Stimulated activated effector memory CD8-positive, alpha-beta T cell treated with anti-CD3 and anti-CD28 coated beads, Interleukin-12 subunit alpha, Interleukin-12 subunit beta, amount 100 ng/mL, for 72 hours (primary cell): Measurements from ENCODE around the gene ARID5A.

Experiments
- ATAC-seq: fragments of 150-1000 bp; cut with Tn5 transposase; 2 replicates; pipeline ENCODE4 v1.10.0; 2021
- DNase-seq, 2 donors: peaks; one replicate each; pipeline ENCODE4 v3.0.0; 2021 to 2022; ENCODE audit warnings: low spot score in 2 of 2
- H3K27ac Mint-ChIP-seq: one replicate; pipeline ENCODE4 v1.8.0; 2022; ENCODE audit warnings: mild to moderate bottlenecking, mixed read lengths
- H3K36me3 Mint-ChIP-seq: one replicate; pipeline ENCODE4 v1.8.0; 2022; ENCODE audit warnings: mild to moderate bottlenecking, mixed read lengths
- H3K4me1 Mint-ChIP-seq: one replicate; pipeline ENCODE4 v1.8.0; 2022; ENCODE audit warnings: mixed read lengths
- H3K4me3 Mint-ChIP-seq: one replicate; pipeline ENCODE4 v1.8.0; 2022; ENCODE audit warnings: mild to moderate bottlenecking, mixed read lengths
- H3K9me3 Mint-ChIP-seq: one replicate; pipeline ENCODE4 v1.8.0; 2022; ENCODE audit warnings: mixed read lengths

The ARID5A gene

GRCh38 chr2:96502891-96503636, 33.5 kb upstream of the ARID5A start:
- no peaks in the 10 kb centered on the region for H3K9me3 Mint-ChIP-seq
- DNase-seq: peak in 1 of 2 donors; percentile 48
- no peak for ATAC-seq
- H3K36me3 Mint-ChIP-seq: no peaks in the 10 kb centered on the region
- peaks cover 14% of the 10 kb centered on the region for H3K4me1 Mint-ChIP-seq
- no peak overlapping the region for H3K4me3 Mint-ChIP-seq
- peak overlapping the region; percentile 12 for H3K27ac Mint-ChIP-seq

- peaks cover 18% of the 10 kb centered on the region for H3K4me1 Mint-ChIP-seq
- DNase-seq: no peak
- no peak for ATAC-seq
- H3K4me3 Mint-ChIP-seq: no peak overlapping the region
- H3K27ac Mint-ChIP-seq: peak overlapping the region; percentile 12
- no peaks in the 10 kb centered on the region for H3K36me3 Mint-ChIP-seq
- no peaks in the 10 kb centered on the region for H3K9me3 Mint-ChIP-seq
These were observed 32.8 kb upstream of the ARID5A start for GRCh38 chr2:96503637-96504243.

- H3K9me3 Mint-ChIP-seq: no peaks in the 10 kb centered on the region
- ATAC-seq (no peak), DNase-seq (no peak)
- peak within 1 kb of the TSS; percentile 58 for H3K27ac Mint-ChIP-seq
- peaks cover 7% of the 10 kb centered on the region for H3K36me3 Mint-ChIP-seq
- H3K4me1 Mint-ChIP-seq: peaks cover 34% of the 10 kb centered on the region
- H3K4me3 Mint-ChIP-seq: no peak within 1 kb of the TSS
These were observed 31.2 kb upstream of the ARID5A start, which contains the start of gene NEURL3 for GRCh38 chr2:96505231-96505889. Gene NEURL3, minus strand, starts transcription at chr2:96505357. Its CDS starts 71 bp downstream, at chr2:96505286.

GRCh38 chr2:96506016-96506906, 30.3 kb upstream of the ARID5A start:
- no peaks in the 10 kb centered on the region for H3K9me3 Mint-ChIP-seq
- H3K27ac Mint-ChIP-seq: no peak overlapping the region
- peaks cover 7% of the 10 kb centered on the region for H3K36me3 Mint-ChIP-seq
- H3K4me1 Mint-ChIP-seq: peaks cover 40% of the 10 kb centered on the region
- H3K4me3 Mint-ChIP-seq: no peak overlapping the region
- ATAC-seq (no peak), DNase-seq (no peak)

- Mint-ChIP-seq H3K36me3 (peaks cover 7% of the 10 kb centered on the region), H3K4me1 (peaks cover 36% of the 10 kb centered on the region), H3K9me3 (no peaks in the 10 kb centered on the region), H3K27ac (no peak overlapping the region), H3K4me3 (no peak overlapping the region)
- DNase-seq (no peak), ATAC-seq (no peak)
These were observed 29.7 kb upstream of the ARID5A start for GRCh38 chr2:96506907-96507240.

GRCh38 chr2:96507957-96508520, 28.5 kb upstream of the ARID5A start:
- H3K4me1 Mint-ChIP-seq: peaks cover 36% of the 10 kb centered on the region
- H3K4me3 Mint-ChIP-seq: peak overlapping the region; percentile 59
- ATAC-seq: peak; percentile 91
- peaks cover 7% of the 10 kb centered on the region for H3K36me3 Mint-ChIP-seq
- peak; percentile 98 to 99 for DNase-seq
- no peaks in the 10 kb centered on the region for H3K9me3 Mint-ChIP-seq
- no peak overlapping the region for H3K27ac Mint-ChIP-seq

GRCh38 chr2:96508521-96509113, 27.9 kb upstream of the ARID5A start:
- Mint-ChIP-seq H3K27ac (peak overlapping the region; percentile 75), H3K9me3 (no peaks in the 10 kb centered on the region), H3K4me1 (peaks cover 36% of the 10 kb centered on the region), H3K36me3 (peaks cover 7% of the 10 kb centered on the region), H3K4me3 (peak overlapping the region; percentile 59)
- ATAC-seq (no peak), DNase-seq (no peak)

- Mint-ChIP-seq H3K4me1 (peaks cover 36% of the 10 kb centered on the region), H3K4me3 (peak overlapping the region; percentile 14), H3K27ac (peak overlapping the region; percentile 75), H3K9me3 (no peaks in the 10 kb centered on the region), H3K36me3 (peaks cover 7% of the 10 kb centered on the region)
- peak; percentile 68 for ATAC-seq
- DNase-seq: peak; percentile 75 to 90
These were observed 27.3 kb upstream of the ARID5A start for GRCh38 chr2:96509114-96509846.

GRCh38 chr2:96509847-96510230, 26.7 kb upstream of the ARID5A start:
- ATAC-seq: no peak
- DNase-seq: no peak
- Mint-ChIP-seq H3K4me1 (peaks cover 36% of the 10 kb centered on the region), H3K27ac (peak overlapping the region; percentile 75), H3K9me3 (no peaks in the 10 kb centered on the region), H3K4me3 (no peak overlapping the region), H3K36me3 (peaks cover 7% of the 10 kb centered on the region)

- Mint-ChIP-seq H3K36me3 (peaks cover 7% of the 10 kb centered on the region), H3K9me3 (no peaks in the 10 kb centered on the region), H3K4me1 (peaks cover 36% of the 10 kb centered on the region), H3K4me3 (no peak overlapping the region), H3K27ac (no peak overlapping the region)
- ATAC-seq (no peak), DNase-seq (no peak)
These were observed 25.5 kb upstream of the ARID5A start for GRCh38 chr2:96510931-96511595.

- peaks cover 1% of the 10 kb centered on the region for H3K9me3 Mint-ChIP-seq
- ATAC-seq: no peak
These were observed 24.7 kb upstream of the ARID5A start for GRCh38 chr2:96511851-96512250.

GRCh38 chr2:96512341-96512740, 24.2 kb upstream of the ARID5A start:
- peaks cover 6% of the 10 kb centered on the region for H3K9me3 Mint-ChIP-seq
- H3K36me3 Mint-ChIP-seq: peaks cover 12% of the 10 kb centered on the region
- ATAC-seq (no peak), DNase-seq (no peak)
- peaks cover 36% of the 10 kb centered on the region for H3K4me1 Mint-ChIP-seq
- H3K4me3 Mint-ChIP-seq: no peak overlapping the region
- peak overlapping the region; percentile 62 for H3K27ac Mint-ChIP-seq

More at GRCh38 chr2:96511851-96512250, 24.7 kb upstream of the ARID5A start:
- Mint-ChIP-seq H3K27ac (peak overlapping the region; percentile 62), H3K36me3 (peaks cover 12% of the 10 kb centered on the region), H3K4me1 (peaks cover 36% of the 10 kb centered on the region), H3K4me3 (no peak overlapping the region)
- DNase-seq: no peak

GRCh38 chr2:96514521-96514920, 22.0 kb upstream of the ARID5A start:
- Mint-ChIP-seq H3K27ac (no peak overlapping the region), H3K4me1 (peaks cover 24% of the 10 kb centered on the region), H3K36me3 (peaks cover 5% of the 10 kb centered on the region), H3K9me3 (peaks cover 9% of the 10 kb centered on the region), H3K4me3 (no peak overlapping the region)
- no peak for ATAC-seq
- DNase-seq: no peak
